DND-41 (cell line): Measurements from ENCODE around the gene MT1M.
"Not testable (repeated sequence)": the region's sequence is repeated elsewhere in the genome, so short reads cannot be mapped to it uniquely, and the experiment has no call there.

Experiments
- ATAC-seq: fragments of 200-7000 bp; cut with Tn5 transposase; 3 replicates; pipeline ENCODE4 v1.9.1; 2021; ENCODE audit warnings: low read depth; ENCODE audit not compliant: insufficient read depth
- DNase-seq: peaks from one replicate; pipeline ENCODE4 v3.0.0-alpha.2; 2020
- H2AFZ ChIP-seq: 2 replicates; pipeline ENCODE4 v1.6.0; 2012; ENCODE audit warnings: low read depth, low read length
- H3K27ac ChIP-seq: 2 replicates; pipeline ENCODE4 v1.5.1; 2012; ENCODE audit warnings: low read length, inconsistent platforms
- H3K27me3 ChIP-seq: fragments of 200-600 bp; sonication (generic); 2 replicates; pipeline ENCODE4 v1.6.0; 2012; ENCODE audit warnings: low read length, mild to moderate bottlenecking, inconsistent platforms; ENCODE audit not compliant: insufficient read depth, poor library complexity
- H3K36me3 ChIP-seq: 2 replicates; pipeline ENCODE4 v1.5.1; 2012; ENCODE audit warnings: low read length, inconsistent platforms; ENCODE audit not compliant: insufficient read depth
- H3K4me1 ChIP-seq: 2 replicates; pipeline ENCODE4 v1.5.1; 2012; ENCODE audit warnings: mild to moderate bottlenecking, low read length; ENCODE audit not compliant: insufficient read depth
- H3K4me2 ChIP-seq: 2 replicates; pipeline ENCODE4 v1.6.0; 2012; ENCODE audit warnings: mild to moderate bottlenecking, moderate library complexity, low read length, inconsistent platforms; ENCODE audit not compliant: insufficient read depth
- H3K4me3 ChIP-seq, 2 experiments: fragments of 200-600 bp in 1 of 2; shearing (Covaris generic) in 1 of 2; 2 replicates each; pipeline ENCODE4 v1.5.1; 2012 to 2016; ENCODE audit warnings: inconsistent platforms in 2 of 2, low read length in 2 of 2, mild to moderate bottlenecking in 2 of 2, low read depth in 1 of 2, moderate library complexity in 1 of 2
- H3K79me2 ChIP-seq: 2 replicates; pipeline ENCODE4 v1.6.0; 2012; ENCODE audit warnings: low read length, inconsistent platforms; ENCODE audit not compliant: insufficient read depth
- H3K9ac ChIP-seq: 2 replicates; pipeline ENCODE4 v1.6.0; 2012; ENCODE audit warnings: low read depth, mild to moderate bottlenecking, inconsistent platforms, low read length, moderate library complexity
- H3K9me3 ChIP-seq: 2 replicates; pipeline ENCODE4 v1.5.1; 2012; ENCODE audit warnings: low read length, moderate library complexity, mild to moderate bottlenecking, inconsistent platforms; ENCODE audit not compliant: insufficient read depth, severe bottlenecking
- H4K20me1 ChIP-seq: 2 replicates; pipeline ENCODE4 v1.6.0; 2012; ENCODE audit warnings: low read length; ENCODE audit not compliant: insufficient read depth
- EZH2 ChIP-seq: IDR thresholded peaks from 3 replicates; pipeline ENCODE4 v1.6.1; 2012; ENCODE audit warnings: borderline replicate concordance, low read depth, mild to moderate bottlenecking, moderate library complexity, low read length, inconsistent platforms; ENCODE audit not compliant: severe bottlenecking
- TF ChIP-seq, protein P1 (sequence below): IDR thresholded peaks from 2 replicates; pipeline ENCODE4 v1.5.1; 2012; ENCODE audit warnings: borderline replicate concordance, low read length, moderate library complexity, mild to moderate bottlenecking; ENCODE audit not compliant: poor library complexity, severe bottlenecking; ENCODE audit errors: extremely low read depth

Gene MT1M

DNA sequence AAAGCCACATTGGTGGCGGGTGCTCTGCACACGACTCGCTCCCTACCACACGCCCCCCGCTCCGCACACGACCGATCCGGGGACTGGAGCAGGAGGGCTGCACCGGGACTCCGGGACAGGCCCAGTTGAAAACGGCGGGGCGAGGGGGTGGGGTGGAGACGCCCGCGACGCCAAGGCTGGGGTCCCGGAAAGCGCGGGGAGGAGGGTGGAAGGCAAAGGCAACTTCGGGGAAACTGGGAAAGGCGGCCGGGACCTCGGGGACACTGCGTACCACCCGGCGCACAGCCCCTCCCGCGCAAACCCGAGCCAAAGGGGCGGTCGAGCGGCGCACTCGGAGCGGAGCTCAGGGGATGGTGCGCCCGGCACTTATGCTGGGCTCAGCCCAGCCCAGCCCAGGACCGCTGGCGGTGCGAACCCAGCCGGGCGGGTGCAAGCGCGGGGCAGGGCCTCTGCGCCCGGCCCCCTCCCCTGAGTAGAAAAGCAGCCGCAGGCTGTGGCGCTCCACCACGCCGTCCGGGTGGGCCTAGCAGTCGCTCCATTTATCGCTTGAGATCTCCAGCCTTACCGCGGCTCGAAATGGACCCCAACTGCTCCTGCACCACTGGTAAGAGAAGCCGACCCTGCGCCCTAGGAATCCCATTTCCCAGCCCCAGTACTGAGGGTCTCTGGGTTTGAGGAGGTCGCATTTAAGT is at the start of gene MT1M:
MT1M (plus strand) TSS at position 504 of the 692 bp plus-strand sequence; CDS start at position 577, 73 bp downstream.
- no peaks in the 10 kb centered on the region for H3K79me2 ChIP-seq
- H3K4me2 ChIP-seq: no peak within 1 kb of the TSS
- TF ChIP-seq EZH2: no peak
- TF ChIP-seq, protein P1, sequence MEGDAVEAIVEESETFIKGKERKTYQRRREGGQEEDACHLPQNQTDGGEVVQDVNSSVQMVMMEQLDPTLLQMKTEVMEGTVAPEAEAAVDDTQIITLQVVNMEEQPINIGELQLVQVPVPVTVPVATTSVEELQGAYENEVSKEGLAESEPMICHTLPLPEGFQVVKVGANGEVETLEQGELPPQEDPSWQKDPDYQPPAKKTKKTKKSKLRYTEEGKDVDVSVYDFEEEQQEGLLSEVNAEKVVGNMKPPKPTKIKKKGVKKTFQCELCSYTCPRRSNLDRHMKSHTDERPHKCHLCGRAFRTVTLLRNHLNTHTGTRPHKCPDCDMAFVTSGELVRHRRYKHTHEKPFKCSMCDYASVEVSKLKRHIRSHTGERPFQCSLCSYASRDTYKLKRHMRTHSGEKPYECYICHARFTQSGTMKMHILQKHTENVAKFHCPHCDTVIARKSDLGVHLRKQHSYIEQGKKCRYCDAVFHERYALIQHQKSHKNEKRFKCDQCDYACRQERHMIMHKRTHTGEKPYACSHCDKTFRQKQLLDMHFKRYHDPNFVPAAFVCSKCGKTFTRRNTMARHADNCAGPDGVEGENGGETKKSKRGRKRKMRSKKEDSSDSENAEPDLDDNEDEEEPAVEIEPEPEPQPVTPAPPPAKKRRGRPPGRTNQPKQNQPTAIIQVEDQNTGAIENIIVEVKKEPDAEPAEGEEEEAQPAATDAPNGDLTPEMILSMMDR: no peak
- no peak for ATAC-seq
- H3K4me3 ChIP-seq: no peak within 1 kb of the TSS
- no peaks in the 10 kb centered on the region for H3K36me3 ChIP-seq
- no peak within 1 kb of the TSS for H2AFZ ChIP-seq
- H3K4me1 ChIP-seq: no peaks in the 10 kb centered on the region
- no peak within 1 kb of the TSS for H3K27ac ChIP-seq
- H4K20me1 ChIP-seq: no peaks in the 10 kb centered on the region
- no peak within 1 kb of the TSS for H3K9ac ChIP-seq
- peaks cover 27% of the 10 kb centered on the region for H3K27me3 ChIP-seq
- no peaks in the 10 kb centered on the region for H3K9me3 ChIP-seq
- DNase-seq: no peak

DNA sequence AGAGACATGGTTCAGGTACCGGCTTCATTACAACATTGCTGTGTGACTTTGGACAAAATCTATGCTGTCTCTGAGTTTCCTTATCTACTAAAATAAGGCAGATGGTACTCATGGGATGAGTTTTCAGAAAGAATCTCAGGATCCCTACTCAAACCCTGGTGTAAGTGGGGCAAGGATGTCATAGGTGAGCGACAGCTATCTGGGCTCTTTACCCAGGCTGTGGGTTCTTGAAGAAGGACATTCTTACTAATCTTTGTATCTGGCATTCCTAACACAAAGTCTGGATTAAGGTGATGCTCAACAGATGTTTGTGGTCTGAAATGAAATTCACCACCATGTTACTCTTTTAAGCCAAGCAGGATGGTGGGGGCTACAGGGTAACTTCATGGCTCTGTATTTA is 49.5 kb upstream of the MT1M start:
- not testable (repeated sequence) for H3K27me3 ChIP-seq, H2AFZ ChIP-seq, H3K4me1 ChIP-seq, H3K9ac ChIP-seq, H3K4me3 ChIP-seq, DNase-seq, ATAC-seq, H3K27ac ChIP-seq, H4K20me1 ChIP-seq, H3K4me2 ChIP-seq, H3K79me2 ChIP-seq, H3K9me3 ChIP-seq, H3K36me3 ChIP-seq

DNA sequence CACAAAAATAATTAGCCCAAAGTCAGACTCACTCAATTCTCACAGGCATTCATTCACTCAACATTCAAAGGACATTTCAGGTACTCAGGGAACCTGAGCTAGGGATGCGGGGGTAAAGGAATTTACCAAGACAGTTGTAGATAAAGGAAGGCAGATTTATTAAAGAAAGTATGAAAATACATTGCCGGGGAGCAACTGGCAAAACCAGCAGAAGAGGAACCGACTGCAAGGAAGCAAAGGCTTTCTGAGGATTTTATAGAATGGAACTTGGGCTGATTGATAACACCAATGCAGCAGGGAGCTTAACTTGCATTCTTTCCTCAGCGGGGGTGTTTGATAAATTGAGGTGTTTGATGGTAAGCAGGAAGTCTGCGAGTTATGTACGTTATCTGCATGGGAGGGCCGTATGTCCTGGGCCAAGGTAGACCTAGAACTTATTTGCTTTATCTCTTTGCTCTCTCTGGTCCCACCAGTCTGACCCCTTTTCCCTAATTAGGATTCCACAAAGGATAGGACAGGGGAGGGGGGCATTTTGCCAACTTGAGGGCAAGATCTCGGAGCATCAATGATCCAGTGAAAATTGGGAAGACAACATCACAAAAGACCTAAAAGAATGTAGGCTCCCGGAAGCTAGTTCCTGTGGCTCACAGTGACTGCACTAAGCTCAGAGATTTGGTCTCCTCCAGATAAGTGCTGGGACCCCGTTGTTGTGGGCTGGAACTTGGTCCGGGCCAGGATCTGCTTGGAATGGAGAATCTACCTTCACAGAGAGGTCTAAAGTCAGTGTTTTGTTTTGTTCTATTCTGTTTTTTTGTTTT is 48.9 kb upstream of the MT1M start:
- Histone ChIP-seq H3K27ac (no peak overlapping the region), H2AFZ (no peak overlapping the region; the same call in 1 of the 2 replicates), H4K20me1 (no peaks in the 10 kb centered on the region), H3K4me1 (no peaks in the 10 kb centered on the region), H3K9me3 (no peaks in the 10 kb centered on the region), H3K36me3 (no peaks in the 10 kb centered on the region), H3K4me3 (no peak overlapping the region), H3K9ac (no peak overlapping the region), H3K79me2 (no peaks in the 10 kb centered on the region), H3K27me3 (peaks cover 7% of the 10 kb centered on the region), H3K4me2 (no peak overlapping the region)
- no peak for DNase-seq
- TF ChIP-seq, protein P1: no peak
- no peak for TF ChIP-seq EZH2
- ATAC-seq: no peak

DNA sequence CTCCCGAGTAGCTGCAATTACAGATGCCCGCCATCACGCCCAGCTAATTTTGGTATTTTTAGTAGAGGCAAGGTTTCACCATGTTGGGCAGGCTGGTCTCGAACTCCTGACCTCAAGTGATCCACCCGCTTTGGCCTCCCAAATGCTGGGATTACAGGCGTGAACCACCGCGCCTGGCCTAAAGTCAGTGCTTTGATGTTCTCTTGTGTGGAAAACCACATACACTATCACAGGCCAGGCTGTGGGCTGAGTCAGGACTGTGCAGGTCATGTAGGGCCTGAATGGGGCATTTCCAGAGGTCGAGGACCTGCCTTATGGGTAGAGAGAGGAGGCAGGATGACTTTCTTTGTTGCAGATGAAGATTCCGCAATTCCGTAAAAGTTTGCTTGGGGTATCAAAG is 48.2 kb upstream of the MT1M start:
- Histone ChIP-seq H3K9me3 (no peaks in the 10 kb centered on the region), H2AFZ (no peak overlapping the region), H3K4me1 (no peaks in the 10 kb centered on the region), H3K4me3 (no peak overlapping the region), H3K27me3 (peaks cover 7% of the 10 kb centered on the region), H3K27ac (no peak overlapping the region), H4K20me1 (no peaks in the 10 kb centered on the region), H3K36me3 (no peaks in the 10 kb centered on the region), H3K4me2 (no peak overlapping the region), H3K79me2 (no peaks in the 10 kb centered on the region), H3K9ac (no peak overlapping the region)
- DNase-seq (no peak), ATAC-seq (no peak)
- TF ChIP-seq, protein P1: no peak
- TF ChIP-seq EZH2: no peak
